Trophoblast cell (in vitro differentiated cells and primary cell): ENCODE results near the gene DLGAP1.

Experiments
- DNase-seq, 2 donors: peaks; one replicate each; pipeline ENCODE4 v3.0.0-alpha.2; 2016
- H2AFZ ChIP-seq: 2 replicates; pipeline ENCODE4 v1.6.1; 2013; ENCODE audit warnings: low read length, moderate library complexity, mild to moderate bottlenecking; ENCODE audit not compliant: insufficient read depth, poor library complexity
- H2AK5ac ChIP-seq: 2 replicates; pipeline ENCODE4 v1.6.1; 2013; ENCODE audit warnings: mild to moderate bottlenecking, low read length
- H2BK120ac ChIP-seq: 2 replicates; pipeline ENCODE4 v1.6.1; 2013; ENCODE audit warnings: low read length, mild to moderate bottlenecking, moderate library complexity; ENCODE audit not compliant: insufficient read depth, poor library complexity
- H2BK12ac ChIP-seq: 2 replicates; pipeline ENCODE4 v1.6.1; 2013; ENCODE audit warnings: mild to moderate bottlenecking, low read length, moderate library complexity
- H2BK5ac ChIP-seq: 2 replicates; pipeline ENCODE4 v1.6.1; 2013; ENCODE audit warnings: low read length, low read depth, moderate library complexity, mild to moderate bottlenecking; ENCODE audit not compliant: poor library complexity
- H3K14ac ChIP-seq: 2 replicates; pipeline ENCODE4 v1.6.1; 2013; ENCODE audit warnings: mild to moderate bottlenecking, low read length
- H3K18ac ChIP-seq: 2 replicates; pipeline ENCODE4 v1.6.1; 2013; ENCODE audit warnings: mild to moderate bottlenecking, low read length
- H3K23ac ChIP-seq: 2 replicates; pipeline ENCODE4 v1.6.1; 2013; ENCODE audit warnings: low read length
- H3K27ac ChIP-seq: 2 replicates; pipeline ENCODE4 v1.5.1; 2013; ENCODE audit warnings: low read depth, mild to moderate bottlenecking, inconsistent platforms, low read length, moderate library complexity
- H3K27me3 ChIP-seq: 2 replicates; pipeline ENCODE4 v1.6.1; 2013; ENCODE audit warnings: inconsistent platforms, mild to moderate bottlenecking, low read length, moderate library complexity; ENCODE audit not compliant: insufficient read depth
- H3K36me3 ChIP-seq, 2 experiments: 1 replicate in 1 of 2; 2 replicates in 1 of 2; pipeline ENCODE4 v1.6.1; 2013; ENCODE audit warnings: low read length in 2 of 2, mild to moderate bottlenecking in 2 of 2, moderate library complexity in 1 of 2; ENCODE audit not compliant: insufficient read depth in 2 of 2, control insufficient read depth in 1 of 2
- H3K4ac ChIP-seq: 2 replicates; pipeline ENCODE4 v1.6.1; 2013; ENCODE audit warnings: low read depth, mild to moderate bottlenecking, low read length, moderate library complexity
- H3K4me1 ChIP-seq, 2 experiments: 1 replicate in 1 of 2; 2 replicates in 1 of 2; pipeline ENCODE4 v1.6.1; 2013; ENCODE audit warnings: low read length in 2 of 2, mild to moderate bottlenecking in 2 of 2, moderate library complexity in 1 of 2; ENCODE audit not compliant: insufficient read depth in 2 of 2, control insufficient read depth in 1 of 2
- H3K4me2 ChIP-seq: 2 replicates; pipeline ENCODE4 v1.6.1; 2013; ENCODE audit warnings: inconsistent platforms, mild to moderate bottlenecking, low read length, moderate library complexity
- H3K4me3 ChIP-seq: 2 replicates; pipeline ENCODE4 v1.5.1; 2013; ENCODE audit warnings: mild to moderate bottlenecking, low read depth, low read length, inconsistent platforms
- H3K79me1 ChIP-seq: one replicate; pipeline ENCODE4 v1.6.1; 2013; ENCODE audit warnings: low read length
- H3K79me2 ChIP-seq: 2 replicates; pipeline ENCODE4 v1.6.1; 2013; ENCODE audit warnings: low read length, mild to moderate bottlenecking; ENCODE audit not compliant: control insufficient read depth, insufficient read depth, poor library complexity
- H3K9ac ChIP-seq: 2 replicates; pipeline ENCODE4 v1.6.1; 2013; ENCODE audit warnings: mild to moderate bottlenecking, low read length
- H3K9me3 ChIP-seq: 2 replicates; pipeline ENCODE4 v1.6.1; 2013; ENCODE audit warnings: low read depth, mild to moderate bottlenecking, control low read depth, inconsistent platforms, low read length; ENCODE audit not compliant: insufficient read depth
- H4K12ac ChIP-seq: 2 replicates; pipeline ENCODE4 v1.6.1; 2013; ENCODE audit warnings: low read depth, mild to moderate bottlenecking, low read length, moderate library complexity
- H4K8ac ChIP-seq: 2 replicates; pipeline ENCODE4 v1.6.1; 2013; ENCODE audit warnings: low read depth, mild to moderate bottlenecking, low read length, moderate library complexity
- H4K91ac ChIP-seq: one replicate; pipeline ENCODE4 v1.6.1; 2013; ENCODE audit warnings: low read depth, mild to moderate bottlenecking, low read length, moderate library complexity
- WGBS: extraction: QIAGEN DNeasy Blood & Tissue Kit; methylation state at CpG from one replicate; pipeline ENCODE4 v1.1.7; 2013; ENCODE audit warnings: missing lambda C conversion rate; ENCODE audit not compliant: insufficient read length, insufficient coverage; ENCODE audit errors: extremely low coverage; 5-methylcytosine and 5-hydroxymethylcytosine counted together

DLGAP1 gene

DNA sequence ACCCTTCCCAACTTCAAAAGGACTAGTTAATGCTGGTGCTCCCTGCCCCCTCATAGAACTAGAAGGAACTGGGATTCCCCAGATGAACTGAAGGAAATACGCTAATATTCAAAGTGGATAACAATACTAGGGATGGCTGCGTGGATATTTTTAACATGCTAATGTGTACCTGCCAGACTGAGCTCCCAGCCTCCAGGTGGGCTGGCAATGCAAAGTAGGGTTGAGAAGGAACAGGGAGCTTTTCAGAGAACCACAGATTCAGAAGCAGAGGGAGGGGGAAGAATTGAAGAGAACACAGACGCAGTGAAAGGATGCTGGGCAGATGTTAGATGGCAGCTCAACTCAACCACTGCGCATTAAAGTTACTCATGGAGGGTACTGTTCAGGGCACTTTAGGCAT is 650.8 kb downstream of the DLGAP1 start:
- Histone ChIP-seq H3K4me1 (no peaks in the 10 kb centered on the region), H3K9ac (no peak overlapping the region), H3K27me3 (no peaks in the 10 kb centered on the region), H4K91ac (no peak overlapping the region), H3K4me3 (no peak overlapping the region), H3K4me2 (no peak overlapping the region), H4K8ac (no peak overlapping the region), H3K36me3 (no peaks in the 10 kb centered on the region), H3K9me3 (no peaks in the 10 kb centered on the region), H4K12ac (no peak overlapping the region), H3K4ac (no peak overlapping the region), H2BK120ac (no peak overlapping the region), H3K79me1 (no peaks in the 10 kb centered on the region), H3K18ac (no peak overlapping the region), H2AK5ac (no peak overlapping the region), H2BK12ac (no peak overlapping the region), H3K23ac (no peak overlapping the region), H2BK5ac (no peak overlapping the region), H3K27ac (no peak overlapping the region), H2AFZ (no peak overlapping the region), H3K79me2 (no peaks in the 10 kb centered on the region), H3K14ac (no peak overlapping the region)
- no CpG with 5 or more reads among the region's 4 CpGs for WGBS
- DNase-seq: no peak

DNA sequence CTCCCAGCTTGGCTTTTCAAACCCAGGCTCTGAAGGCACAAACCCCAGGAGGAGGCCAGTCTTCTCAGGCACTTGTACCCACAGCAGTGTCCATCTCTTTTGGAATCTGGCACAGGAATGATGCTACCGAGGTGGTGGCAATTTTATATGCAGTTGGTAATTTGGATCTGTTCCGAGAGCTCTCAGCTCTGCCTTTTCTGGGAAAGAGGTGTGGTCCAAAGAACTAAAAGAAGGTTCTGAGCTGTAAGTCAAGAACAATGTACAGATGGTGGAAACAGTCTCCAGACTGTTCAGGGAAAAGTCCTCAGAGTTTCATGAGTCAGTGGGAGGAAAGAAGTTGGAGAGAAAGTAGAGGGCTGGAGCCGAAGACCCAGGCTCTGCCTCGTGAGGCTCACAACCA is 651.8 kb downstream of the DLGAP1 start:
- Histone ChIP-seq H3K23ac (no peak overlapping the region), H3K9me3 (no peaks in the 10 kb centered on the region), H3K18ac (no peak overlapping the region), H4K12ac (no peak overlapping the region), H2BK12ac (no peak overlapping the region), H3K4ac (no peak overlapping the region), H3K79me2 (no peaks in the 10 kb centered on the region), H3K27me3 (no peaks in the 10 kb centered on the region), H3K4me3 (no peak overlapping the region), H2BK120ac (no peak overlapping the region), H3K14ac (no peak overlapping the region), H3K4me2 (no peak overlapping the region), H4K91ac (no peak overlapping the region), H3K79me1 (no peaks in the 10 kb centered on the region), H3K36me3 (no peaks in the 10 kb centered on the region), H3K4me1 (no peaks in the 10 kb centered on the region), H2AFZ (no peak overlapping the region), H2BK5ac (no peak overlapping the region), H4K8ac (no peak overlapping the region), H2AK5ac (no peak overlapping the region), H3K27ac (no peak overlapping the region), H3K9ac (no peak overlapping the region)
- no CpG with 5 or more reads among the region's 4 CpGs for WGBS
- no peak for DNase-seq

DNA sequence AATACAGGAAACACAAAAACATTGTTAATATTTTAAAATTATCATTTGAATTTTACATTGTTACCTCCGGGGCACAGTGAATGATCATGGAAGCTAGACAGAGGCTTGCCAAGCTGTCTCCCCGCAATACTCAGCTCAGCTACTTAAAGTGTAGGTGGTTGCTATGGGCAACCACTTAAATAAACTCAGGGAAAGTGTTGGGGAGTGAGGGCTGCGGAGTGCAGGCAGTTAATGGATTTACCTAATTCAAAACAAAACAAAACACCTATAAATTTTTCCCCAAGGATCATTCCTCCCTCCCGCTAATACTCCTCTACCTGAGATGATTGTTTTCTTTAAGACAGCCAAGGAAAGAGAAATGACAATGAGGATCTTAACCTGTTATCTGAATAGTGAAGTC is 655.6 kb downstream of the DLGAP1 start:
- Histone ChIP-seq H3K14ac (no peak overlapping the region), H3K79me2 (no peaks in the 10 kb centered on the region), H4K12ac (no peak overlapping the region), H2AFZ (no peak overlapping the region), H4K91ac (no peak overlapping the region), H3K79me1 (no peaks in the 10 kb centered on the region), H3K36me3 (no peaks in the 10 kb centered on the region), H2BK5ac (no peak overlapping the region), H3K9me3 (no peaks in the 10 kb centered on the region), H3K27me3 (no peaks in the 10 kb centered on the region), H3K4ac (no peak overlapping the region), H2BK12ac (no peak overlapping the region), H2BK120ac (no peak overlapping the region), H3K23ac (no peak overlapping the region), H3K9ac (no peak overlapping the region), H3K27ac (no peak overlapping the region), H3K4me1 (peaks cover 0 to 1% of the 10 kb centered on the region in 2 experiments), H3K18ac (no peak overlapping the region), H3K4me2 (no peak overlapping the region), H4K8ac (no peak overlapping the region), H3K4me3 (no peak overlapping the region), H2AK5ac (no peak overlapping the region)
- no CpG with 5 or more reads among the region's 4 CpGs for WGBS
- no peak for DNase-seq

DNA sequence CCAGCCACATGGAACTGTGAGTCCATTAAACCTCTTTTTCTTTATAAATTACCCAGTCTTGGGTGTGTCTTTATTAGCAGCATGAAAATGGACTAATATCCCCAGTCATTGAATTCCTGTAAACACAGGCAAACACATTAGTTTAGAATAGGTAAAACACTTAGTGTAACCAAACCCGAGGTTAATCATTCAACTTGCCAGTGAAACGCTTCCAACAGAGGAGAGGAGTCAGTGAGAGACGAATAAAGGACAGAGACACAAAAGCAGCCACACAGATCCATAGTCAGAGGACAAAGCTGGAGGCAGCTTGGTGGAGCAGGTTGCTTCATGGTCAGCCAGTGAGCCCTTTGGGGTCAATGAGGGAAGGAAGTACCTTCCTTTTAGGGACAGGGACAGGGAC is 657.1 kb downstream of the DLGAP1 start:
- H3K27ac ChIP-seq: no peak overlapping the region
- no peak overlapping the region for H3K9ac ChIP-seq
- H2BK120ac ChIP-seq: no peak overlapping the region
- no peak overlapping the region for H3K18ac ChIP-seq
- H2BK5ac ChIP-seq: no peak overlapping the region
- no peak overlapping the region for H3K4ac ChIP-seq
- H3K79me1 ChIP-seq: no peaks in the 10 kb centered on the region
- no peak overlapping the region for H3K14ac ChIP-seq
- no peak overlapping the region for H3K4me3 ChIP-seq
- no peaks in the 10 kb centered on the region for H3K36me3 ChIP-seq
- no peak overlapping the region for H4K8ac ChIP-seq
- H3K4me2 ChIP-seq: no peak overlapping the region
- WGBS: no CpG with 5 or more reads among the region's 3 CpGs
- H3K23ac ChIP-seq: no peak overlapping the region
- no peak overlapping the region for H2AK5ac ChIP-seq
- no peaks in the 10 kb centered on the region for H3K9me3 ChIP-seq
- DNase-seq: no peak
- H4K12ac ChIP-seq: no peak overlapping the region
- no peak overlapping the region for H2AFZ ChIP-seq
- no peaks in the 10 kb centered on the region for H3K27me3 ChIP-seq
- peaks cover 0 to 10% of the 10 kb centered on the region in 2 experiments for H3K4me1 ChIP-seq
- H3K79me2 ChIP-seq: no peaks in the 10 kb centered on the region
- H2BK12ac ChIP-seq: no peak overlapping the region
- H4K91ac ChIP-seq: no peak overlapping the region
